Neutrophil (primary cell): ENCODE results near the gene AJAP1.

Experiments
- H3K27ac ChIP-seq: fragments of 200-600 bp; sonication (generic); 2 replicates; pipeline ENCODE4 v1.5.1; 2016; ENCODE audit warnings: mild to moderate bottlenecking, moderate library complexity
- H3K27me3 ChIP-seq: fragments of 200-600 bp; sonication (generic); 2 replicates; pipeline ENCODE4 v1.6.0; 2016; ENCODE audit warnings: mild to moderate bottlenecking
- H3K36me3 ChIP-seq: fragments of 200-600 bp; sonication (generic); 2 replicates; pipeline ENCODE4 v1.5.1; 2017
- H3K4me1 ChIP-seq, 2 experiments: fragments of 200-600 bp in 1 of 2; sonication (generic) in 1 of 2; 1 replicate in 1 of 2; 2 replicates in 1 of 2; pipeline versions ENCODE4 v1.5.1 to v1.6.1; 2013 to 2016; ENCODE audit warnings: low read depth in 1 of 2, low read length in 1 of 2, mild to moderate bottlenecking in 1 of 2, moderate library complexity in 1 of 2; ENCODE audit not compliant: control insufficient read depth in 1 of 2, insufficient read depth in 1 of 2
- H3K4me3 ChIP-seq, 2 experiments: fragments of 200-600 bp in 1 of 2; sonication (generic) in 1 of 2; 1 replicate in 1 of 2; 2 replicates in 1 of 2; pipeline ENCODE4 v1.5.1; 2013 to 2016; ENCODE audit warnings: low read depth in 1 of 2, low read length in 1 of 2, mild to moderate bottlenecking in 1 of 2, moderate library complexity in 1 of 2
- H3K9me3 ChIP-seq: fragments of 200-600 bp; sonication (generic); 2 replicates; pipeline ENCODE4 v1.5.1; 2016
- TF ChIP-seq, protein P1 (sequence below): fragments of 200-600 bp; sonication (generic); IDR thresholded peaks from 2 replicates; pipeline ENCODE4 v1.5.1; 2016; ENCODE audit warnings: antibody characterized with exemption

AJAP1 gene

DNA sequence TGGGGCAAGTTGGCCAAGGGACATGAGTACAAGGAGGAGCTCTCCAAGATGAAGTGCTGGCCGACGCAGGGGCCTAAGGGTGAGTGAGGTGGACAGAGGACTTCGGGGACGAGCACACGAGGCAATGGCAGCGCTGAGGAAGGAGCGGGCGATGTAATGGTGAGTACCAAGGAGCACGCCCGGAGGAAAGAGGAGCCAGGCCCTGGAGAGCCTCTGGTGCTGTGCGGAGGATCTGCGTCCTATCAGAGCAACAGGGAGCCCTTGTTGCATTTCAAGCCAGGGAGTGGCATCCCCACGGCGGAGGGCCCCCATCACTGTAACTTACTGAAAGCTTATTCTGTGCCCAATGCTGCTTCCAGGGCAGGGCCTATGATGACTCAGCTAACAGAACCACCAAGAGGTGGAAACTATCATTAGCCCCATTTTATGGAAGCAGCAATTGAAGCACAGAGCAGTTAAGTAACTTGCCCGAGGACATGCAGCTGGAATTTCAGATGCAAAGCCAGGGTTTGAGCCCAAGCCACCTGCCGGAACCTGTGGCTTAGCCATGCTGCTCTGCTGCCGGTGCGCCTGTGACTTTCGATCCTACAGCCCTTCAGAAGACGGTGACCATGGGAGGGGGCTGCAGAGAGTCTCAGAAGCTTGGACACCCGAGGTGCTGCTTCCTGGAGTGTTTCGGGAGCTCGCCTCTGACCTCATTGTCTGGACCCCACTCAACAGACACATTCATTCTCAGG lies 17.6 kb upstream of the AJAP1 start:
- no peak overlapping the region for H3K27ac ChIP-seq
- TF ChIP-seq, protein P1, sequence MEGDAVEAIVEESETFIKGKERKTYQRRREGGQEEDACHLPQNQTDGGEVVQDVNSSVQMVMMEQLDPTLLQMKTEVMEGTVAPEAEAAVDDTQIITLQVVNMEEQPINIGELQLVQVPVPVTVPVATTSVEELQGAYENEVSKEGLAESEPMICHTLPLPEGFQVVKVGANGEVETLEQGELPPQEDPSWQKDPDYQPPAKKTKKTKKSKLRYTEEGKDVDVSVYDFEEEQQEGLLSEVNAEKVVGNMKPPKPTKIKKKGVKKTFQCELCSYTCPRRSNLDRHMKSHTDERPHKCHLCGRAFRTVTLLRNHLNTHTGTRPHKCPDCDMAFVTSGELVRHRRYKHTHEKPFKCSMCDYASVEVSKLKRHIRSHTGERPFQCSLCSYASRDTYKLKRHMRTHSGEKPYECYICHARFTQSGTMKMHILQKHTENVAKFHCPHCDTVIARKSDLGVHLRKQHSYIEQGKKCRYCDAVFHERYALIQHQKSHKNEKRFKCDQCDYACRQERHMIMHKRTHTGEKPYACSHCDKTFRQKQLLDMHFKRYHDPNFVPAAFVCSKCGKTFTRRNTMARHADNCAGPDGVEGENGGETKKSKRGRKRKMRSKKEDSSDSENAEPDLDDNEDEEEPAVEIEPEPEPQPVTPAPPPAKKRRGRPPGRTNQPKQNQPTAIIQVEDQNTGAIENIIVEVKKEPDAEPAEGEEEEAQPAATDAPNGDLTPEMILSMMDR, result no peak
- no peaks in the 10 kb centered on the region for H3K36me3 ChIP-seq
- H3K4me1 ChIP-seq, result no peaks in the 10 kb centered on the region
- H3K4me3 ChIP-seq, result no peak overlapping the region
- H3K27me3 ChIP-seq, result peaks cover 23% of the 10 kb centered on the region
- no peaks in the 10 kb centered on the region for H3K9me3 ChIP-seq

DNA sequence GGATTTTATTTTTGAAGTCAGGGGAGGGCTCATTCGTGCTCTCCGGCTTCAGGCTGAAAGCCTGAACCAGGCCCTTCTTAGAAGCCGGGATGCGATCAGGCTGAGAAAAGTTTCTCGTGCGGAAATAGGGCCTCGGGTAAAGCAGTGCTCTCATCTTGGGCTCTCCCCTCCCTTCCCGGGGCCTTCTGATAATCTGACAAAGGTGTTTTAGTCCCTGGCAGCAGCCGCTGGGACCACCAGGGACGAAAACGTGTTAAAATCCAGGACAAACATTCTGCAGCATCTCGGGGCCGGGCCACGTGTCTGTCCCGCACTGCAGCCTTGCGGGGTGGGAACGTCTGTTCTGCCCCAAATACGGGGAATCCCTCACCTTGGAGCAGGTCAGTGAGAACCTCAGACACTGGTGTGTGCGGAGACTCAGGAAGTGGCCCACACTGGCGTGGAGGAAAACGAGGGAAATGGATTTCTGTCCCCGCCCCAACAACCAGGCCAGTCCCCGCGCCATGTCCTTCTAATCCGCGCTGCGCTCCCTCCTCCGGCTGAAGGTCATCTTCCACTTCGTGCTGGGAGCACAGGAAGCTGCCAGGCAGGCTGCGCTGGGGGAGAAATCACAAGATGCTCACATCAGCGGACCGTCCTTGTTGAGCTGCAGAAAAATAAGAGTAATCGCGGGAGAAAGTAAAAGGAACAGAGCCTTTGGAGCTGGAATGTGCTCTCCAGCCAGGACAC lies 16.6 kb upstream of the AJAP1 start:
- Histone ChIP-seq H3K4me3 (no peak overlapping the region), H3K27me3 (peaks cover 31% of the 10 kb centered on the region), H3K27ac (no peak overlapping the region), H3K4me1 (no peaks in the 10 kb centered on the region), H3K9me3 (no peaks in the 10 kb centered on the region), H3K36me3 (no peaks in the 10 kb centered on the region)
- TF ChIP-seq, protein P1, result no peak

DNA sequence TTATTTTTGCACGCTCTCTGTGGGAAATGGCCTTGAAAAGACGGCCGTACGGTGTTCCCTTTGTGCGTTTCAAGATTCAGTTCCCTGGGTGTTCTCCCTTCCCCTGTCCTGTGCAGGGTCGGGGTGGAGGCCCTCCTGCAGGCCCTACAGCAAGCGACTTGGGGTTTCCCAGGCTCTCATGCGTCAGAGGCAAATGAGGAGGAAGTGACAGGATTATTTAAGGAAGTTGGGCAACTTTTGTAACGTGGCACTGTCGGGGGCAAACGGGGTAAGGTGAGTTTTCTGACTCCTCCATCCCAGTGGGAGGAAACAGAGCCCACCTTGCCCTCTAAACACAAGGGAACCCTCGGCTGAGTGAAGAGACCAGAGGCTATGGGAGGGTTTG lies 16.1 kb upstream of the AJAP1 start:
- Histone ChIP-seq H3K36me3 (no peaks in the 10 kb centered on the region), H3K27me3 (peaks cover 32% of the 10 kb centered on the region), H3K4me3 (no peak overlapping the region), H3K4me1 (no peaks in the 10 kb centered on the region), H3K27ac (no peak overlapping the region), H3K9me3 (no peaks in the 10 kb centered on the region)
- TF ChIP-seq, protein P1, result no peak

DNA sequence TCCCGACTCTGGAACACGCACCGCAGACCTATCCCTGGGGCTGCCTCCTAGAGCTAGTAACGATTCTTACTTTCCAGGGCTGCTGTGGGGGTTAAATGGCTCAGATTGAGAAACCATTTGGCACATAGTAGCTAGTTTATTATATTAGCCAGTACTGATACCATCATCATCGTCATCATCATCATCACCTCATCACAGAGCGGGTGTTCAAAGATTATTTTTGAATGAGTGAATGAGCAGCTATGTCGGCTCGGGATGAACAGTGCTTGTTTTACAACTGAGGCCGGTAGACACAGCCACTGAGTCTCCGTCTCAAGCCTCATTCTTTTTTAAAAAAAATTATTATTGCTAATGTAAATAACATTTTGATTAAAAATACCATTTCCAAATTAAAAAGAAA lies 13.5 kb upstream of the AJAP1 start:
- no peaks in the 10 kb centered on the region for H3K9me3 ChIP-seq
- no peaks in the 10 kb centered on the region for H3K36me3 ChIP-seq
- TF ChIP-seq, protein P1, result no peak
- peaks cover 32% of the 10 kb centered on the region for H3K27me3 ChIP-seq
- H3K27ac ChIP-seq, result no peak overlapping the region
- no peaks in the 10 kb centered on the region for H3K4me1 ChIP-seq
- H3K4me3 ChIP-seq, result no peak overlapping the region

DNA sequence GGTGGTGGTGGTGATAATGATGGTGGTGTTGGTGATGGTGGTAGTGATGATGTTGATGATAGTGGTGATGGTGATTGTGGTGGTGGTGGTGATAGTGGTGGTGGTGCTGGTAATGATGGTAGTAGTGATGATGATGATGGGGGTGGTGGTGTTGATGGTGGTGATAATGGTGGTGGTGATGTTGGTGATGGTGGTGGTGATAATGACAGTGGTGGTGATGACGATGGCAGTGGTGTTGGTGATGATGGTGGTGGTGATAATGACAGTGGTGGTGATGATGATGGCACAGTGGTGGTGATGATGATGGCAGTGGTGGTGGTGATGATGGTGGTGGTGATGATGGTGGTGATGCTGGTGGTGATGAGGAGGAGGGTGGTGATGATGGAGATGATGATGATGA lies 7.0 kb upstream of the AJAP1 start:
- H3K4me1 ChIP-seq, result no peaks in the 10 kb centered on the region
- H3K4me3 ChIP-seq, result no peak overlapping the region
- H3K9me3 ChIP-seq, result no peaks in the 10 kb centered on the region
- H3K27me3 ChIP-seq, result peaks cover 48% of the 10 kb centered on the region
- H3K36me3 ChIP-seq, result no peaks in the 10 kb centered on the region
- H3K27ac ChIP-seq, result no peak overlapping the region
- TF ChIP-seq, protein P1, result no peak
